SKM-1 (cell line): ENCODE results near the gene SLC7A6OS.
A peak's percentile ranks its signal among the peaks of the same experiment; 100 is the strongest.

Experiments
- DNase-seq: peaks from one replicate; lab custom pipeline; 2025; ENCODE audit not compliant: unreplicated experiment; lab: John Stamatoyannopoulos, UW

Gene SLC7A6OS

DNA sequence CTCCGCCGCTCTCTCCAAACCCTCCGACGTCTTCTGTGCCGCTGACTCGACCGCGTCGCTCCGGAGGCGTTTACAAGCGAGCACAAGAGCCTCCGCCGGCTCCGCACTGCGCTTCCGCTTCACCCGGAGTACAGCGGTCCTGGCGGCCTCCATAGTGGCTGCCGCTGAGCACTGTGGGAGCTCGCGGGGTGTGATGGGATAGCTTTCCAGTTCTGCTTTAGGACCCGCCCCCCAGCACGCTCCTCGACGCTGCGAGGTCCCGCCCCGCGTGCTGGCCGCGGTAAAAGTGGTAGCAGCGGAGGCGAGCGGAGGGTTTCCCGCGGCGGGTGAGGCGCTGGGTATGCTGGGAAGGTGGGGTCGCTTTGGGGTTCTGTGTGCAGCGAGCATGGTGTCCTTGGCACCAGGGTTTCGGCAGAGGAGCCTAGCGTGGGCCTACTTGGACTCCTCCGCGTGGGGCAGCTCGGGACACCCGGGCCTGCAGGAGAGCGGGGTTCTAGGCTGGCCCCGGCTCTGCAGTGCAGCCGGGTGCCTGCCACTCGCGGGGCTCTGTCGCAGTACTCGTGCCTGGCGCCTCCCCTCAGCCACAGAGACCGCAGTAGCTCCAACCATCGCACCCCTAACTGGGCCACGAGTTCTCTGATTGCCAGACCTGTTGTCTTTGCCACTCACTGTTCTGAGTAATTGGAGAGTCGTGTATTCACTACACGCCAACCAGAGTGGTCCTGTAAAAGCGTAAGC is at the start of gene SLC7A6OS, which contains the start of gene PRMT7:
TSS of gene SLC7A6OS (minus strand) at position 173 of the 738 bp plus-strand sequence. CDS start at position 153, 20 bp downstream.
TSS of gene PRMT7 (plus strand) at position 246 of the 738 bp plus-strand sequence. CDS start 4,961 bp downstream, outside the sequence.
- peak; percentile 95 for DNase-seq

DNA sequence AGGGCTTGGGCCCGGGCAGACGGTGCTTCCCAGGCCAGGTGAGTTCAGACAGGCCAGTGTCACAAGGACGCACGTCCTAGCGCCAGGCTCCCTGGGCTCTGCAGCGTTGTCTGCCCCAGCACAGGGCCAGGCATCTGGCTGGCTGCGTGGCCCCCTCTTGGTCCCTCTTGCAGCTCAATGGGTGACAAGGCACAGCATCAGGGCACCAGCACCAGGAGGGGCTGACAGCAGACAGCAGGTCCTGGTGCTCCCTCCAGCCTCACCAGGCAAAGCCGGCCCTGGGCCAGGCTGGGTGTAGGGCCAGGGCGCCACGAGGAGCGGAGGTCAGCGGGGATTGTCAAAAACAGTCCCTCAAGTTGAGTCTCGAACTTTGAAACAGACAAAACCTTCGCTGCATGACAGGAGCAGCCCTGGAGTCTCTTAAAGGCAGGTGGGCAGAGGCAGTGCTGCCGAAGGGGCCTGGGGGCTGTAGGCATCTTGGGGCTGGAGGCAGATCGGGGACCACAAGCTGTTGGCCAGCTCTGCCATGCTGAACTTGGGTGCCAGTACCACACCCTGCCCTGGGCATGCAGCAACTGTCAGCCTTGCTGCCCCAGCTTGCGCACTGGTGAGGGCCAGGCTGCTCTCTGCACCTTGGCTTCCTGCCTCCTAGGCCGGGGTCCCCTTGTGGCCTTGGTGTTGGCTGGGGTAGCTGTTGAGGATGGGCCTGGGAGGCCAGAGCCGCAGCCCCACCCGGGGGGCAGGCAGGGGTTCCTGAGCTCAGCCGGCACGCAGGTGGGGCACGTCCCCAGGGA is 48.8 kb upstream of the SLC7A6OS start:
- no peak for DNase-seq

GRCh38 chr16:68358951-68359350 is 48.2 kb upstream of the SLC7A6OS start:
- no peak for DNase-seq

DNA sequence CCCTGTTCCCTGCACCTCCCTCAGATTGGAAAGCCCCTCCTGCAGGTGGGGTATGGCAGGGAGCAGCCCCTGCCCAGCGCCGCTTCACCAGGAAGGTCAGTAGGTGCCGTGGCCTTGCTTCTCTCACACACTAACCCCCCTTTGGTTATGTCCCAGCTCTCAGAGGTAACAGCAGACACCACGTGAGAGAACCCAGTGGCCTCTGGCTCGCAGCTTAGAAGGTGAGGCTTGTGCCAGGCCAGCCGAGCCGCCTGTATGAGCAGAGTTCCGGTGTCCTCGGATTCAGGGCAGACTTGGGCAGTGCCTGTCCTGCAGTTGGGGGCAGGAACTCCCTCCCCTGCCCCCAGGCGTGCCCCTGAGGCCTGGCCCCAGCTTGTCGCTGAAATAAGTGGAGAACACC is 47.2 kb upstream of the SLC7A6OS start:
- DNase-seq: no peak

DNA sequence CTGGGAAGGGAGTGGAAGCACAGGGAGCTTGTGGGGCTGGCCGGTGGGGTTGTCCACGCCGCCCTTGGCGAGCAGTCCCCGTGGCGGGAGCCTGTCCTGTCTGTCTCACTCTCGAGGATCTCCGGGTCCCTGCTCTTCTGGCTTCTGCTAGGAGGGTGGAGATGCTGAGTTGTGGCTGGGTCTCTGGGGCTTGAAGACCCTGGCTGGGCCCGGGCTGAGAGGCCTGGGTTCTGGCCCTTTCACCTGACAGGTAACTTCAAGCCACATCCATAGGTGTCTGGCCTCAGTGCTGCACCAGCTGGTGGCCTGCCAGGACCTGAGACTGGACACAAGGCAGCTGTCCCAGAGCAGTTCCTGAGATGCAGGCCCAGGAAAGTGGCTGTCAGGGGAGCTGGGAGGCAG is 46.8 kb upstream of the SLC7A6OS start:
- no peak for DNase-seq

DNA sequence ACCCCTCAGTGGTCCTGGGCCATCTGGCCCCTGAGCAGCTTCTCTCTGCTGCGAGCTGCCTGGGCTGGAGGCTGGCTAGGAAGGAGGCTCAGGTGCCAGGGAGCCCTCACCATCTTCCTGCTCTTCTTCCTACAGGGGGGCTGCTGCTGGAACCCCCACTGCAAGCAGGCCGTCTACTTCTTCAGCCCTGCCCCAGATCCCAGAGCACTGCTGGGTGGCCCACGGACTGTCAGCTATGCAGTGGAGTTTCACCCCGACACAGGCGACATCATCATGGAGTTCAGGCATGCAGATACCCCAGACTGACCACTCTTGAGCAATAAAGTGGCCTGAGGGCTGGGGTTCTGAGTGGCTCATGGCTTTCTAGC is 46.2 kb upstream of the SLC7A6OS start:
- DNase-seq: no peak

GRCh38 chr16:68356249-68356918 is 45.6 kb upstream of the SLC7A6OS start:
- peak; percentile 83 for DNase-seq

DNA sequence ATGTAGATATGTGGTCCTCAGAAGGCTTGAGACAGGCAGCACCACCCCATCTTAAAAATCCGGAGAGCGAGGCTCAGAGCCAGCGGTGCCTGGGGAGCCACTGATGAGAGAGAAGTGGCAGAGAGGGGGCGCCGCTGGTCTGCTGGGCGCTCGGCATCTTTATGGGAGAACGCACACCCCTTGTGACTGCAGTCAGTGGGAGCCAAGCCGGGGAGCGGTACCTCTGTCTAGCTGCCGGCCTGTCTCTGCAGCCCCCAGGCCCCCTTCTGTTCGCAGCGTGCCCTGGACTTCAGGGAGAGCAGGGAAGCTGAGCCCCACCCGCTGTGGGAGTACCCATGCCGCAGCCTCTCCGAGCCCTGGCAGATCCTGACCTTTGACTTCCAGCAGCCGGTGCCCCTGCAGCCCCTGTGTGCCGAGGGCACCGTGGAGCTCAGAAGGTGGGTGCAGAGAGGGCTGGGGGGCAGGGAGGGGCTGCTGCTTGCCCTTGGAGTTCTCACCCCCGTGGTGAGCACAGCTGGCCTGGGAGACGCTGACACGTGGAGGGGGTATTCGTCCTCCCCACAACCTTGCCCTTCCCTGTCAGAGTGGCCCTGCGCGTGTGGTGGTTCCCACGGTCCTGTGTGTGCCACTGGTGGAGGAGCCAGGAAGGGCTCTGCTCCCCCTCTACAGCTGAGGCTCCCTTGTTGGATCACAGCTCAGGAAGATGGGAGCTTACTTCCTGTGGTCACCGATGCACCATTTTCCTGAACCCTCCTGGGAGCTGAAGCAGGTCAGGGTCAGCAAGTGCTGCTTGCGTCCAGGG is 44.9 kb upstream of the SLC7A6OS start:
- no peak for DNase-seq

- no peak for DNase-seq
These were observed 44.1 kb upstream of the SLC7A6OS start for GRCh38 chr16:68354816-68355215.

GRCh38 chr16:68353366-68353765 is 42.6 kb upstream of the SLC7A6OS start:
- no peak for DNase-seq

DNA sequence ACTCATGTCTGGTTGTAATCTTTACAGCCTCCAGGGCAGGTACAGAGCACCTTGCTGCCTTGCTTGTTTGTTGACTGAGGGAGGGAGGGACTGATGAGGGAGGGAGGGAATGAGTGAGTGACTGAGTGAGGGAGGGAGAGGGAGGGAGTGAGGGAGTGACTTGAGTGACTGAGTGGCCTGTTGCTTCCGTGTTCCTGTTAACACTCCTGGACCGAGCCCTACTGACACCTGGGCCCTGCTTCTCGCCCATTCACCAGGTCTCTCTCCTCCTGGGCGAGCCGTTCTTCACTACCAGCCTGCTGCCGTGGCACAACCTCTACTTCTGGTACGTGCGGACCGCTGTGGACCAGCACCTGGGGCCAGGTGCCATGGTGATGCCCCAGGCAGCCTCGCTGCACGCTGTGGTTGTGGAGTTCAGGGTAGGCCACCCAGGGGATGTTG is 41.3 kb upstream of the SLC7A6OS start:
- no peak for DNase-seq

- no peak for DNase-seq
These were observed 40.7 kb upstream of the SLC7A6OS start for GRCh38 chr16:68351463-68351862.

DNA sequence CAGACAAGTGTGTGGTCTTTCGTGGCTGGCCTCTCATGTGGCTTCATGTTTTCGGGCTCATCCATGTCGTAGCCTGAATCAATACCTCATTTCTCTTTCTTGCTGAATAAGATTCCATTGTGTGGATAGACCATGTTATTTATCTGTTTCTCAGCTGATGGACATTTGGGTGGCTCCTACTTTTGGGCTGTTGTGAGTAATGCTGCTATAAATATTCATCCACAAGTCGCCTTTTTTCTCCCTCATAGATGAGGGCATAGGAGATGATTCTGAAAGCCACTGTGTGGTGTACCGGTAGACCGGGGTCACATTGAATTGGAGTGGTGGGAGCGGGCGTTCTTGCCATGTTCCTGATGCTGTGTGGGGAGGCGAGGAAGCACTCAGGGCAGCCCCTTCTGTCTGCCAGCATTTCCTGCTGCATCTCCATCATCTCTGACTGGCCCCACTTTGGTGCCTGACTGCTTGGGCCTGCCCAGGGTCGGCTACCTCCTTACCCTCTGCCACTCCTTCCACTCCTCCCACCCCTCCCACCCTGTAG is 40.1 kb upstream of the SLC7A6OS start:
- no peak for DNase-seq

DNA sequence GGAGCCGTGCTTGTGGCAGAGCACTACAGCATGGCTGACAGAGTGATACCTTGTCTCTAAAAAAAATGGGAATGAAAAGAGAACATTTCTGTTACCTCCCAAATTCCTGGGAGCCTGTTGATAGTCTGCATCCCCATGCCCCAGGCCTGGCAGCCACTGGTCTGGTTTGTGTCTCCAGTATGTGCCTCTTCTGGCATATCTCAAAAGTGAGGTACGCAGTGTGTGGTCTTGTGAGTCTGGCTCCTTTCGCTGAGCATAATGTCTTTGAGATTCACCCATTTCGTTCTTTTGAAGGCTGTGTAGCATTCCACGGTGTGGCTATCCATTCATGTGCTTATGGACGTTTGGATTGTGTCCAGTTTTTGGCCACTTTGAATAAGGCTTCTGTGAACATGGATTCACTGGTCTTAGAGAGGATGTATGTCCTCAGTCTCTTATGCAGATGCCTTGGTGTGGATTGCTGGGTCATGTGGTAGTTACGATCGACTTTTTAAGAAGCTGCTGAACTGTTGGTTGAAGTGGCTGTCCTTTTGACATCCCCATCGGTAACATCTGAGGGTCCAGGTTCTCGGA is 39.2 kb upstream of the SLC7A6OS start:
- no peak for DNase-seq

DNA sequence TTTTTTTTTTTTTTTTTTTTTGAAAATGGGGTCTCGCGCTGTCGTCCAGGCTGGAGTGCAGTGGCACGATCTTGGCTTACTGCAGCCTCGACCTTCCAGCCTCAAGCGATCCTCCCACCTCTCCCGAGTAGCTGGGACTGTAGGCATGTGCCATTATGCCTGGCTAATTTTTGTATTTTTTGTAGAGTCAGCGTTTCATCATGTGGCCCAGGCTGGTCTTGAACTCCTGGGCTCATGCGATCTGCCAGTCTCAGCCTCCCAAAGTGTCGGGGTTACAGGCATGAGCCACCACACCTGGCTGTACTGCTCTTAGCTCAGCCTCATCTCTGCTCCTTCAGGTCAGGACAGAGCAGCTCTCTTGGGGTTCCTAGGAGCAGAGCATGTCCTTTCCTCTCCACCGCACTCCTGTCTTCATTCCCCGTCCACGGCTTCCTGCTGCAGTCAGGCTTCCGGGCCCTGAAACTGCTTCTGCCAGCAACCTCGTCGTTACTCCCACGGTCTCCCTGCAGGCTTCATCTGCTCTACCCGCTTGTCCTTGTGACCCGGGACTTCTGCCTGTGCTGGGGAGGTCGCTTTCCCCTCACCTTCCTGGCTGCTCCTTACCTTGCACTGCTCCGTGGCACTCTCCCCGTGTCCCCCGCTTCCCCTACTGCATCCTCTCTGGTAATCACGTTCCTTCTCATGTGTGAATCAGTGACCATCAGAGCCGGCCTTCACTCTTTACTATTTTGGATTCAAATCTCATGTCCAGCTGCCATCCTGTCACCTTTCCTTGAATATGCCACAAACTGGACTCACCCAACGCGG is 38.1 kb upstream of the SLC7A6OS start:
- DNase-seq: no peak

DNA sequence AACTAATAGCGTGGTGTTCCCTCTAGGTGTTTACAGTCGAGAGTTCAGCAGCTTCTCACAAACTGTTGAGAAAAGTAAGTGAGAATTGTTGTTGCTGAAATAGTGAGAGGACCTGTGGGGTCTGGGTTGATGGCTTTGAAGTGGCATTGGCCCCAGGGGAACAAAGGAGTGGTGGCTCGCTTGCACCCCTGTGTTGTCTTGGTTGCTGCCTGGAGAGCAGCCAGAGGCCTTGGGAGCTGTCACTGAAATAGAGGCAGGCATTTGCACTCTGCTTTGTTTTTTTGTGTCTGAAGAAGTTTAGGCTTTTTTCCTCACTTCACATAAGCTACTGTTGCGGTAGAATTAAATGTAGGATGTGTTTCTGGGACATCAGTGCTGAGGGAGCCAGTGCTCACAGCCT is 36.9 kb upstream of the SLC7A6OS start:
- DNase-seq: no peak

- DNase-seq: no peak
These were observed 36.2 kb upstream of the SLC7A6OS start for GRCh38 chr16:68346892-68347480.

DNA sequence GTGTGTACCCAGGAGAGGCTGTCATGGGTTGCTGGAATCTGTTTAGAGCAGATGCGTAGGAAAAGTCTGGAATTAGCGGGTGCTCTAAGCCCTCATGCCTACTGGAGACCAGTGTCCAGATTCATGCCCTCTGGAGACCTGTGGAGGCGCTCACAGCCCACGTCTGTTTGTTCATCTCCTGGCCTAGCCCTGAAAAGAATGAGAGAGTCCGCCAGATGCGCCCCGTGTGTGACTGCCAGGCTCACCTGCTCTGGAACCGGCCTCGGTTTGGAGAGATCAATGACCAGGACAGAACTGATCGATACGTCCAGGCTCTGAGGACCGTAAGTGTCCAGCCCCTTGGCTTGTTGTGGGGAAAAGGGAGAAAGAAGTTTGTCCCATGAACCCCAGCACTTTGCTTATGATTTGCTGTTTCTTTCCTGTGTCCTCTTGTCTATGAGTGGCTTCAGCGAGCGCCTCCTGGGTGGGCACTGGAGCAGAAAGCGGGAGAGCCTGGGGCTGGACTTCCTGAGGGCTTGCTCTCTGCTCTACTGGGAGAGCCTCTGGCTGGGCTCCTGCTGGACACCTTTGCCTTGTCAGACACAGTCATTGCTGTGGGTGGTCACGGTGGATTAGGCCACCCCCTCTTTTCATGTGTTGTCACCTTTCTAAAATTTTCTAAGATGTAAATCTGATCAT is 35.4 kb upstream of the SLC7A6OS start:
- DNase-seq: no peak
